ENCODE data around the gene PIK3R1.

The PIK3R1 gene

GRCh38 chr5:68215208-68215897, at the start of gene PIK3R1:
TSS of gene PIK3R1 (plus strand) at chr5:68215756. CDS start at chr5:68226676, 10,920 bp downstream.
- DNase-seq = peak; percentile 92 to 93

DNA sequence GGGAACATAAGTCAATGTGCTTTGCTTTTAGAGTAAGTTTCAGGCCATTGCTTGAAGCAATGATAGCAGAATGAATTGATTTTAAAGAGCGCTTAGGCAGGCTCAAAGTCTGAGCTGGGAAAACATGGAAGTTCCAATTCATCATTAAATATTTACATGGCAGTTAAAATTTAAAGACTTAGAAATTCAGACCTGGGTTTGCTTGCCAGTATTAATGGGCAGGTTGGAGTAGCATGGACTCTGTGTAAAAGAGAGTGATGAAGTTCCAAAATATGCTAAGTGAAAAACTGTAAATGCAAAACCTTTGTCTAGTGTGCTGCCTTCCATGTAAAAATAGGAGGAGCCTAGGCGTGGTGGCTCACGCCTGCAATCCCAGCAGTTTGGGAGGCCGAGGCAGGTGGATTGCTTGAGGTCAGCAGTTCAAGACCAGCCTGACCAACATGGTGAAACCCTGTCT, 48.3 kb upstream of the PIK3R1 start:
- DNase-seq = no peak

GRCh38 chr5:68169903-68170302, 45.7 kb upstream of the PIK3R1 start:
- DNase-seq = no peak

DNA sequence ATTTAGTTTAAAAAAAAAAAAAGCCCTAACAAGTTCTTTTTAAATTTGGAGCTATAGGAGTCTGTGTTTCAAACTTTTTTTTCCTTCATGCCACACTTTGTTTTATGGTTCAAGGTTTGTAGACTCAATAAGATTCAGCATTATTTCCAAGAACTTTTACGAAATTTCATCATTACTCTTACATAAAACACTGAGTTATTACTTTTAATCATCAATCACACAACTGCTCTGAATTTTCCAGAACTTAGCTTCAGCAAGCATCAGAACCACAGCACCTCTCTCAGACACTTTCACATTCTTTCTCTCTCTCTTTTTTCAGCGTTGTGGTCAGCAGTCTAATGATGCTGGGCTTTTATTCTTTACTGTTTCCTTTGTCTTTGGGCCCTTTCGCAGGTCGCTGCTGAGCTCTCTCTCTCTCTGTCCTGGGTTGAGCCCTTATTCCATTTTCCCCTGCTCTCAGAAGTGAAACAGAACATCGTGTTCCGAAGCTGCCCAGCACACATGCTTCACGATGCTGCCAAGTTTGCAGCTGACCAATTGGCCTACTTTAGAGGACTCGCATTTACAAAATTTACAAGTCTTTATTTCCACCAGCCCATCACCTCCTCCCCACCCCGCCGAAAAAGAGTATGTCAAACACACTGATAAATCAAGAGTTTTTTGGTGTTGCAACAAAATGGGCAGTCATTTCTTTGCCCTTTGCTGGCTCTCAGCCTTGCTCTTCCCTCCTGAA, 44.6 kb upstream of the PIK3R1 start:
- DNase-seq = no peak

- DNase-seq = no peak
These were observed 43.2 kb upstream of the PIK3R1 start for GRCh38 chr5:68172314-68172713.

DNA sequence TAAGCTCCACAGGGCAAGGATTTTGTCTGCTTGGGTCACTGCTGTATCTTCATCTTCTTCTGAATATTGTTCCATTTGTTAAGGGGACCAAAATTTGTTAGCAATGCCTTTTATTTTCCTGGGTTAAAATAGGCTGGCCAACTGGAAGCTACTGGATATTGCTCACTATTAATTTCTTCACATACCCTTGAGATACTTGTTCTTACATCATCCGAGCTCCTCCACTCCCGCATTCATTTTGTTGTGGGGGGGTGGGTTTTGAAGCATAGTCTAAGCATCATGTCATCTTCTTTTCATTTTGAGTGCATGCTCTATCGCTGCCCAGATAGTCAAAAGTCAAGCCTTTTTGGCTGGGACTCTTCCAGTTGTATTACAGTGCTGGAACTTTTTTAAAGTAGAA, 42.5 kb upstream of the PIK3R1 start:
- DNase-seq = no peak

DNA sequence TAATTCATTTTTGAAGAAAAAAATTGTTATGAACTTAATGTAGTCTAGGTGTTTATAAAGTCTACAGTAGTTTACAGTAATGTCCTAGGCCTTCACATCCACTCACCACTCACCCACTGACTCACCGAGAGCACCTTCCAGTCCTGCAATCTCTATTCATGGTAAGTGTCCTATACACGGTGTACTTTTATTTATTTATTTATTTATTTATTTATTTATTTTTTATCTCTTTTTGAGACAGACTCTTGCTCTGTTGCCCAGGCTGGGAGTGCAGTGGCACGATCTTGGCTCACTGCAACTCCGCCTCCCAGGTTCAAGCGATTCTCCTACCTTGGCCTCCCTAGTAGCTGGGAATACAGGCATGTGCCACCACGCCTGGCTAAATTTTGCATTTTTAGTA, 39.3 kb upstream of the PIK3R1 start:
- no peak for DNase-seq

- no peak for DNase-seq
These were observed 38.6 kb upstream of the PIK3R1 start for GRCh38 chr5:68176802-68177479.

GRCh38 chr5:68177676-68178075, 37.9 kb upstream of the PIK3R1 start:
- DNase-seq = no peak

DNA sequence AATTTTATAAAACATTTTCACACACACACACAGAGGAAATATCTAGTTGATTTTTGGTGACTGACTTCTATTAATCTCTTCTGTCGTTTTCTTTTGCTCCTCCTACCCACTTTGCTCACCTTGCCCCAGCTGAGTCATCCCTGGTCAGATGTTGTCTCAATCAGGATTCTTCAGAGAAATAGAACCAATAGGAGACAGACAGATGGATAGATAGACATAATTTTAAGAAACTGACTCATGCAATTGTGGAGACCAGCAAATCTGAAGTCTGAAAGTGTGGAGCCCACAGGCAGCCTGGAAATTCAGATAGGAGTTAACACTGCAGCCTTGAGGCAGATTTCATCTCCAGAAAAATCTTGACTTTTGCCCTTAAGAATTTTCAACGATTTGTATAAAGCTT, 37.0 kb upstream of the PIK3R1 start:
- DNase-seq = no peak

DNA sequence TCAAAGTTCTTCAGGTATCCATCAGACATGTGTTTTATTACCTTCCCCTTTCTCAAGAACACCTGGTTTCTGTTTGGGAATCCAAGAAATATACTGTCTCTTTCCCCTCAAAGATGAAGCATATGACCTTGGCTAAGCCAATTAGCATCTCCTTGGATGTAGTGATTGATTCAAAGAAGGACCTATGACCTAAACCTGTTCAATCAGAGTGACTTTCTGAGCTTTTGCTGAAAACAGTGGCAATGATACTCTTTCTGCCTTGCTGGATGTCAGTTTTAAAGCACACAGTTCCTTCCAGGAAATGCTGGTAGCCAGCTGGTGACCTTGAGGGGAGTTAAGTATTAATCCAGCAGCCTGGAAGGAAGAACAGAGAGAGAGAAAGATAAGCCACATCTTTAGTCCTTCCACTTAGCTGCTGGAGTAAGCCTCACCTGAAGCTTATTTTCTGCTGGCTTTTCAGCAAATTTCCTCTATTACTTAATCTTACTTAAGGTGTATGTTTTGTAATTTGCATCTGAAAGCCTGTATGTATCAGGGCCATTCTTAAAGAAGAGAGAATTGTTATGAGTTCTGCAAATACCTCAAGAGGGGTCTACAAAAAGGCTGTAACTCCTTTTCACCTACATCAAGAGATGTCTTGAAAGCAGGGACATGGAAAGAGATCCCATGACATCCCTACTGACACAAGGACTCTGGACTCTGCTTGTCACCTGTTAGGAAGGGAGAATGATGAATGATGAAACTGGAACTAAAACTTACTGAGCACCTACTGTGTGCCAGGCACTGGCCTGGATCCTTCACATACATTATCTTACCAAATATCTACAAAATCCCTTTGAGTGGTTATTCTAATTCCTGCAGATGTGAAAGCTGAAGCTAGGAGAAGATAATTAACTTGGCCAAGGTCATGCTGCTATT, 35.2 kb upstream of the PIK3R1 start:
- DNase-seq = no peak

GRCh38 chr5:68181039-68181599, 34.4 kb upstream of the PIK3R1 start:
- no peak for DNase-seq

DNA sequence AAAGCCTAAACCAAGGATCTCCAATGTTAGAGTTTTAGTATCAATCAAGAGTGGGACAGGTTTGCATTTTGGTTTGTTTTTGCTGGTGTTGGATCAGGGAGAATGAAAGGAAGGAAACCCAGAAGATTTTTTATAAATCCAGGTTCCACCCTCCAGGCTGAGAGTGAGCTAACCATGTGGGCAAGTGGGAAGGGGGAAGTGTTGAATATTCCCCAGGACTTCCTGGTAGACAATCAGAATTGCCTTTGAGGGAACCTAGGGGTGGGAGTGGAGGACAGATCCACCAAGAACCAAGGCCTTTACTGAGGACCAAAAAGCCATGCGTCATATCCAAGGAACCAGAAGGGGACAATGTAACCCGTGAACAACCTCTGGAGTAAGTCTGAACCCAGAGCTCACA, 33.5 kb upstream of the PIK3R1 start:
- no peak for DNase-seq

GRCh38 chr5:68182534-68182933, 33.0 kb upstream of the PIK3R1 start:
- no peak for DNase-seq

DNA sequence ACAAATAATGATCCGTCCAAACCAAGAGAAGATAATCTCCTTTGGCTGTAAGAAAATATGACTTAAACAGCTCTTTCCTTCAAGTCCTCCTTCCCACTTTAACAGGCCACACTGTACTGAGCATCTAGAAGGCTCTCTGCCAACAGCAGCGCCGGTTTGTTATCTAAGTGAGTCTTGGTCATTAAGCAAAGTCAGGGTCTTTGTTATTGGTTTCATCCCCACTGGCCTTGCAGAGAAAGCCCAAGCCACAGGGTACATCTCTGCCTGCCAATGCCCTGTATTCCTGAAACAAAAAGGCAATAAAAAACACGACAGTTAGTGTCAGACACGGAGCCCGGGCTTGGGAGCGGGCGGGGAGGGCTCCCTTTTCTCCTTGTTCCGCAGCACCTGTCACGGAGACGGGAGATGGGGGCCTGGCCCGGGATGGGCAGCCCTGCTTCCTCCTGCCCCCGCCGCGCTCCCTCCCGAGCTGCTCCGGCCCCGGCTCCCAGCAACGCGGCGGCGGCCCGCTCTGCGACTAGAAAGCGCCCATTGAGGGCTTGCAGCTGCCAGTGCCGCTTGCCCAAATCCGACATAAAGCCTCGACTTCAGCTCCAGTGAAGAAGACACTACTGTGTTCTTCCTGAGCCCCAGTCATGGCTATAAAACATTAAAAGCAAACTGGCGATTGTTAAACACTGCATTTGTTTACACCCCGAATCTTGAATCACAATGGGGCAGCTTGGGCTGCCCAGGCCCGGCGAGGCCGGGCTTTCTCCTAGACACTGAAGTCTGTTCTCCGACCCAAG, 28.1 kb upstream of the PIK3R1 start:
- DNase-seq = no peak

DNA sequence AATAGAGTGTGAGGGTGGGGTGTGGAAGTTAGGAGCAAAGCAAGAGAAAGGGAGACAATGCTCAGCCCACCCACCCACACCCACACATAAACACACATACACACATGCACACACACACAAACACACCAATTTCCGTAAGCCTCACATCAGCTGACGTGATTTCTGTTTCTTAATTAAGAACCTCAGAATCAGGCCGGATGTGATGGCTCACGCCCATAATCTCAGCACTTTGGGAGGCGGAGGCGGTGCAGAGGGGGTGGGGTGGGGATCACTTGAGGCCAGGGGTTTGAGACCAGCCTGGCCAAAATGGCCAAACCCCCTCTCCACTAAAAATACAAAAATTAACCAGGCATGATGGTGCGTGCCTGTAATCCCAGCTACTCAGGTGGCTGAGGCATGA, 26.4 kb upstream of the PIK3R1 start:
- DNase-seq = peak in 1 of 2 donors; percentile 28

DNA sequence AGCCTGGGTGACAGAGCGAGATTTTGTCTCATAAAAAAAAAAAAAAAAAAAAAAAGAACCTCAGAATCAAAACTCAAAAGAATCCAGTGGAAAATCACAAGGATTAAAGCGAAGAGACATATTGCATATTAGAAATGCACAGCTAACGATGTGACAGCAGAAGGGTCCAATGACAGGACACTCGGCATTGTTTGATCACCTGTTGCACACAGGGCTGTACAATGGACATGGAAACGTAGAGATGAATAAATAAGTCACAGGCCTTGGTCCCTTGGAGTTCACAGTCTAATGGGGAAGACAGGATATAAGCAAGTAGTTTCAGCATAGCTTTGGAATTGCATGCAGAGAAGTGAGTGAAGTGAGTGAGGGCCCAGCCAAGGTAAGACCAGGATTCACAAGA, 25.9 kb upstream of the PIK3R1 start:
- no peak for DNase-seq

- no peak for DNase-seq
These were observed 24.9 kb upstream of the PIK3R1 start for GRCh38 chr5:68190619-68191018.

- no peak for DNase-seq
These were observed 24.3 kb upstream of the PIK3R1 start for GRCh38 chr5:68191083-68191791.

DNA sequence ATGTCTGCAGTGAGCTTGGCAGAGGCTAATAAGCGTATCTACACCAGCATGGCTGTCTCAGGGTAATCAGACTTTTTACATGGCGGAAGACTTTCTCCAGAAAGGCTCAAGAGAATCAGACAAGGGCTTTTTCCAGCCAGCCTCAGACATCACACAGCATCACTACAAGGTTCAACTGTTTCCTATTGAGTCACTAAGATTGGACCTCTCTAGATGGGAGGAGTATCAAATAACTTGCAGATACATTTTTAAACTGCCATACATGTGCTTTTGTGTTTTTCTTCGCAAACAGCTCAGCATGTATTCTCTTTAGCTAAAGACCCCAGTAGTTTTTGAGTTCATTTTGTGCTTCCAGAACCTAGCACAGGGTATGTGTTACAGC, 22.9 kb upstream of the PIK3R1 start:
- no peak for DNase-seq

GRCh38 chr5:68193481-68194036, 22.0 kb upstream of the PIK3R1 start:
- DNase-seq = no peak

Measured in CD4-positive, alpha-beta T cell treated with Interferon alpha-2 for 1 hour (primary cell).